IMR-90 (cell line): ENCODE measurements around the gene ZNF48. TPM values are rescaled to one million over a fixed set of nuclear protein-coding genes. Genes with fewer than 3 reads are reported as not detected.

Experiments used
- ATAC-seq: fragments of 200-7000 bp; cut with Tn5 transposase; 2 replicates; pipeline ENCODE4 v1.9.1; 2020; ENCODE audit warnings: low read depth, mild to moderate bottlenecking, moderate library complexity
- BruUV-seq: library from RNA; stranded (reverse); fragments of 400-500 nt; replicated peaks from 2 replicates; lab custom pipeline; 2021; lab: Mats Ljungman, UMichigan
- CTCF ChIA-PET: fragments of 300-600 bp; formaldehyde crosslinking; extraction: SDS; loops from one replicate; lab custom pipeline; 2021; ENCODE audit warnings: antibody characterized with exemption; lab: Yijun Ruan, JAX
- POLR2A ChIA-PET: fragments of 300-600 bp; sonication (Branson Sonifier 250); formaldehyde crosslinking; loops from one replicate; lab custom pipeline; 2022; ENCODE audit warnings: antibody characterized with exemption; ENCODE audit not compliant: unreplicated experiment; lab: Charles Lee
- DNase-seq: peaks from one replicate; pipeline ENCODE4 v3.0.0; 2013
- H2AFZ ChIP-seq: replicated peaks from 2 replicates; pipeline ENCODE3; 2013; ENCODE audit warnings: low read length, mild to moderate bottlenecking; ENCODE audit not compliant: poor library complexity
- H2AK5ac ChIP-seq: 2 replicates; pipeline ENCODE4 v1.6.1; 2013; ENCODE audit warnings: low read depth, low read length, inconsistent platforms
- H2AK9ac ChIP-seq: replicated peaks from 2 replicates; pipeline ENCODE3; 2013; ENCODE audit warnings: mild to moderate bottlenecking, low read depth, low read length, moderate library complexity; ENCODE audit not compliant: poor library complexity
- H2BK120ac ChIP-seq: 2 replicates; pipeline ENCODE4 v1.6.1; 2013; ENCODE audit warnings: low read depth, low read length, inconsistent platforms
- H2BK15ac ChIP-seq: 3 replicates; pipeline ENCODE4 v1.6.1; 2013; ENCODE audit warnings: low read depth, low read length, inconsistent platforms
- H2BK20ac ChIP-seq: 2 replicates; pipeline ENCODE4 v1.6.1; 2013; ENCODE audit warnings: low read depth, mild to moderate bottlenecking, inconsistent platforms, low read length, moderate library complexity
- H2BK5ac ChIP-seq: 2 replicates; pipeline ENCODE4 v1.6.1; 2013; ENCODE audit warnings: mild to moderate bottlenecking, low read depth, low read length, inconsistent platforms; ENCODE audit not compliant: poor library complexity, severe bottlenecking
- H3K14ac ChIP-seq: replicated peaks from 2 replicates; pipeline ENCODE4 v1.6.1; 2013; ENCODE audit warnings: low read depth, low read length, inconsistent platforms
- H3K18ac ChIP-seq: 2 replicates; pipeline ENCODE4 v1.6.1; 2013; ENCODE audit warnings: low read depth, low read length, control low read depth
- H3K23ac ChIP-seq: 2 replicates; pipeline ENCODE4 v1.6.1; 2013; ENCODE audit warnings: low read depth, low read length, inconsistent platforms
- H3K27ac ChIP-seq: 2 replicates; pipeline ENCODE4 v1.5.1; 2013; ENCODE audit warnings: mild to moderate bottlenecking, control low read depth, low read length; ENCODE audit not compliant: insufficient read depth
- H3K27me3 ChIP-seq: 2 replicates; pipeline ENCODE4 v1.6.1; 2013; ENCODE audit warnings: low read length; ENCODE audit not compliant: control insufficient read depth, insufficient read depth
- H3K36me3 ChIP-seq: 2 replicates; pipeline ENCODE4 v1.6.1; 2013; ENCODE audit warnings: low read length, mixed read lengths; ENCODE audit not compliant: control insufficient read depth, insufficient read depth
- H3K4ac ChIP-seq: 2 replicates; pipeline ENCODE4 v1.6.1; 2013; ENCODE audit warnings: low read depth, low read length, inconsistent platforms
- H3K4me1 ChIP-seq: 2 replicates; pipeline ENCODE4 v1.6.1; 2013; ENCODE audit warnings: low read length, mixed read lengths; ENCODE audit not compliant: control insufficient read depth, insufficient read depth
- H3K4me2 ChIP-seq: 2 replicates; pipeline ENCODE4 v1.6.1; 2013; ENCODE audit warnings: low read depth, mild to moderate bottlenecking, control low read depth, low read length, moderate library complexity
- H3K4me3 ChIP-seq: 2 replicates; pipeline ENCODE4 v1.5.1; 2013; ENCODE audit warnings: low read depth, mild to moderate bottlenecking, control low read depth, low read length, moderate library complexity; ENCODE audit not compliant: insufficient read depth
- H3K56ac ChIP-seq: 2 replicates; pipeline ENCODE4 v1.6.1; 2013; ENCODE audit warnings: low read length, inconsistent platforms; ENCODE audit not compliant: insufficient read depth; ENCODE audit errors: extremely low read depth
- H3K79me1 ChIP-seq, 2 experiments: 2 replicates each; pipeline ENCODE4 v1.6.1; 2013; ENCODE audit warnings: low read length in 2 of 2, inconsistent platforms in 1 of 2, low read depth in 1 of 2
- H3K9ac ChIP-seq: 2 replicates; pipeline ENCODE4 v1.6.1; 2013; ENCODE audit warnings: low read depth, low read length, control low read depth
- H3K9me1 ChIP-seq: 2 replicates; pipeline ENCODE4 v1.6.1; 2013; ENCODE audit warnings: low read length, inconsistent platforms; ENCODE audit not compliant: insufficient read depth
- H3K9me3 ChIP-seq: 2 replicates; pipeline ENCODE4 v1.6.1; 2013; ENCODE audit warnings: low read length; ENCODE audit not compliant: control insufficient read depth, insufficient read depth
- H4K20me1 ChIP-seq: 2 replicates; pipeline ENCODE4 v1.6.1; 2013; ENCODE audit warnings: low read length, inconsistent platforms; ENCODE audit not compliant: insufficient read depth
- H4K5ac ChIP-seq: 2 replicates; pipeline ENCODE4 v1.6.1; 2013; ENCODE audit warnings: mild to moderate bottlenecking, low read depth, low read length, control low read depth
- H4K8ac ChIP-seq, 2 experiments: 2 replicates each; pipeline ENCODE4 v1.6.1; 2013; ENCODE audit warnings: low read depth in 2 of 2, low read length in 2 of 2, control low read depth in 1 of 2, inconsistent platforms in 1 of 2
- H4K91ac ChIP-seq: 2 replicates; pipeline ENCODE4 v1.6.1; 2013; ENCODE audit warnings: low read depth, low read length, inconsistent platforms; ENCODE audit not compliant: insufficient read depth
- BHLHE40 ChIP-seq: fragments of 150-350 bp; IDR thresholded peaks from 2 replicates; pipeline ENCODE4 v1.6.1; 2016; ENCODE audit warnings: mild to moderate bottlenecking, low read depth, low read length
- CEBPB ChIP-seq: IDR thresholded peaks from 2 replicates; pipeline ENCODE4 v1.6.1; 2012; ENCODE audit warnings: low read depth, low read length, improper control_type of control experiment
- CHD1 ChIP-seq: IDR thresholded peaks from 2 replicates; pipeline ENCODE4 v1.6.1; 2012; ENCODE audit warnings: low read depth, low read length, improper control_type of control experiment
- CTCF ChIP-seq: conservative IDR thresholded peaks from 2 replicates; pipeline ENCODE4 v1.5.1; 2012; ENCODE audit warnings: mild to moderate bottlenecking, low read depth, low read length, improper control_type of control experiment
- FOS ChIP-seq: fragments of 150-350 bp; IDR thresholded peaks from 2 replicates; pipeline ENCODE4 v1.6.1; 2016; ENCODE audit warnings: low read depth, low read length
- MAFK ChIP-seq: IDR thresholded peaks from 2 replicates; pipeline ENCODE4 v1.6.1; 2012; ENCODE audit warnings: low read depth, low read length, improper control_type of control experiment
- MXI1 ChIP-seq: IDR thresholded peaks from 2 replicates; pipeline ENCODE4 v1.6.1; 2012; ENCODE audit warnings: low read depth, mild to moderate bottlenecking, low read length, moderate library complexity, borderline replicate concordance
- NFE2L2 ChIP-seq: fragments of 150-350 bp; IDR thresholded peaks from 2 replicates; pipeline ENCODE4 v1.6.1; 2016; ENCODE audit warnings: low read depth, mild to moderate bottlenecking, low read length
- POLR2A ChIP-seq: IDR thresholded peaks from 2 replicates; pipeline ENCODE4 v1.6.1; 2012; ENCODE audit warnings: mild to moderate bottlenecking, low read depth, low read length
- RCOR1 ChIP-seq: IDR thresholded peaks from 2 replicates; pipeline ENCODE4 v1.6.1; 2012; ENCODE audit warnings: mild to moderate bottlenecking, low read length, improper control_type of control experiment; ENCODE audit not compliant: insufficient replicate concordance
- SMC3 ChIP-seq: fragments of 150-350 bp; IDR thresholded peaks from 2 replicates; pipeline ENCODE4 v1.6.1; 2016; ENCODE audit warnings: low read depth, mild to moderate bottlenecking, antibody characterized with exemption, low read length, moderate library complexity
- USF2 ChIP-seq: fragments of 150-350 bp; IDR thresholded peaks from 2 replicates; pipeline ENCODE4 v1.6.1; 2017; ENCODE audit warnings: mild to moderate bottlenecking, antibody characterized with exemption, low read length, low read depth
- WGBS, 2 experiments: methylation state at CpG; one replicate each; pipeline versions ENCODE4 v1.1.5 to v1.1.7; 2013; ENCODE audit warnings: missing lambda C conversion rate in 2 of 2; ENCODE audit not compliant: insufficient read length in 1 of 2; ENCODE audit errors: extremely low coverage in 2 of 2; 5-methylcytosine and 5-hydroxymethylcytosine counted together
- dilution Hi-C: fragments of 300-500 bp; cut with HindIII; formaldehyde crosslinking; loops from one replicate; pipeline ENCODE4 v1.14.3; 2018; ENCODE audit warnings: low sequenced_read_pairs; ENCODE audit not compliant: unreplicated experiment
- in situ Hi-C: fragments of 300-500 bp; cut with MboI; formaldehyde crosslinking; loops from 3 replicates; pipeline ENCODE4 v1.14.3; 2019; ENCODE audit warnings: low sequenced_read_pairs, inconsistent platforms, mixed read lengths
- intact Hi-C: fragments of 100-400 bp; cut with micrococcal nuclease; formaldehyde crosslinking; loops from 2 replicates; pipeline ENCODE4 v1.10.0; 2022
- polyA plus RNA-seq, 3 experiments: library from polyadenylated mRNA; depleted of rRNA; stranded (reverse); fragments of >200 nt; gene quantifications; 2 replicates each; pipeline ENCODE4 v1.2.3, GENCODE V29; 2012; ENCODE audit warnings: low replicate concordance in 1 of 3
- total RNA-seq: library from RNA; depleted of rRNA; stranded (reverse); fragments of >200 nt; gene quantifications from 2 replicates; pipeline ENCODE4 v1.2.3, GENCODE V29; 2012

ZNF48 gene
- total and polyA plus RNA-seq, 2 of the 4 experiments (the other 2 are of a cell fraction): 5.8 to 6.6 TPM

GRCh38 chr16:30399435-30400186, 4.4 kb downstream of the ZNF48 start (continued):
- TF ChIP-seq USF2: no peak

- Histone ChIP-seq H3K9me1 (peaks cover 7% of the 10 kb centered on the region), H3K4ac (0 out of 2 replicates have a peak overlapping the region, but pooled peaks have one; percentile 5), H4K91ac (no peak overlapping the region), H4K8ac (peak overlapping the region in 1 of 2 experiments; percentile 17; a peak in 1 of 4 replicates), H2BK20ac (no peak overlapping the region), H3K4me2 (no peak overlapping the region), H2BK15ac (no peak overlapping the region), H2AFZ (no peak overlapping the region), H3K14ac (no peak overlapping the region), H4K5ac (no peak overlapping the region), H3K36me3 (peaks cover 12% of the 10 kb centered on the region; the same call in 1 of the 2 replicates), H3K27me3 (no peaks in the 10 kb centered on the region), H2AK5ac (no peak overlapping the region), H3K9me3 (no peaks in the 10 kb centered on the region), H3K27ac (no peak overlapping the region), H3K18ac (no peak overlapping the region), H3K9ac (no peak overlapping the region), H3K79me1 (peaks cover 0 to 28% of the 10 kb centered on the region in 2 experiments; a peak in 3 of 4 replicates), H4K20me1 (no peaks in the 10 kb centered on the region), H3K56ac (no peak overlapping the region), H2BK120ac (no peak overlapping the region), H3K23ac (no peak overlapping the region), H3K4me1 (peaks cover 7% of the 10 kb centered on the region), H2AK9ac (no peak overlapping the region), H3K4me3 (no peak overlapping the region), H2BK5ac (no peak overlapping the region)
- dilution Hi-C loops: no loop called here
- ATAC-seq: no peak
- intact Hi-C loops: loop anchor here (10.0 kb wide), 1 partner anchor 307 kb away; the partner anchor contains the start of genes TBX6 and YPEL3
- DNase-seq: no peak
- BruUV-seq: no TSS peak
- CTCF ChIA-PET: no interaction called here
- in situ Hi-C loops: loop anchor here (10.0 to 25.0 kb wide), 2 partner anchors 215 to 327 kb away; partner anchors contain the start of genes BOLA2B, CORO1A, PPP4C and SLX1A
- WGBS, 2 experiments: 100% methylated on average over 1 of the region's 8 CpGs; no CpG with 5 or more reads in 1 of the 2 experiments
- POLR2A ChIA-PET: no interaction called here
- no peak for TF ChIP-seq MXI1
- no peak for TF ChIP-seq CHD1
- no peak for TF ChIP-seq MAFK
- no peak for TF ChIP-seq SMC3
- no peak for TF ChIP-seq POLR2A
- no peak for TF ChIP-seq CEBPB
- no peak for TF ChIP-seq RCOR1
- no peak for TF ChIP-seq NFE2L2
- no peak for TF ChIP-seq BHLHE40
- TF ChIP-seq FOS: no peak
- no peak for TF ChIP-seq CTCF
Measured at GRCh38 chr16:30401768-30402425, 6.7 kb downstream of the ZNF48 start.
